Ascending aorta (tissue), 2 donors: ENCODE measurements around the gene KRTAP5-4. TPM values are rescaled to one million over a fixed set of nuclear protein-coding genes. Genes with fewer than 3 reads are reported as not detected.

Source experiments
- DNase-seq, 2 donors: peaks; one replicate each; pipeline ENCODE4 v3.0.0-alpha.2; 2019; ENCODE audit warnings: low spot score in 2 of 2
- H3K27ac ChIP-seq, 2 donors: fragments of 200-600 bp; sonication (generic); one replicate each; pipeline ENCODE4 v1.5.1; 2016 to 2017; ENCODE audit warnings: mild to moderate bottlenecking in 1 of 2
- H3K27me3 ChIP-seq: fragments of 200-600 bp; sonication (generic); one replicate; pipeline ENCODE4 v1.5.1; 2017
- H3K36me3 ChIP-seq, 2 donors: fragments of 200-600 bp; sonication (generic); one replicate each; pipeline ENCODE4 v1.5.1; 2016
- H3K4me1 ChIP-seq, 2 donors: fragments of 200-600 bp; sonication (generic); one replicate each; pipeline ENCODE4 v1.5.1; 2016 to 2017; ENCODE audit warnings: mild to moderate bottlenecking in 1 of 2
- H3K4me3 ChIP-seq, 2 donors: fragments of 200-600 bp; sonication (generic); one replicate each; pipeline ENCODE4 v1.5.1; 2016 to 2017; ENCODE audit warnings: mild to moderate bottlenecking in 1 of 2
- H3K9me3 ChIP-seq, 2 donors: fragments of 200-600 bp; sonication (generic); one replicate each; pipeline ENCODE4 v1.5.1; 2016
- CTCF ChIP-seq, 3 experiments: fragments of 200-600 bp in 2 of 3; fragments of 450-650 bp in 1 of 3; sonication (generic) in 2 of 3; IDR thresholded peaks; one replicate each; pipeline ENCODE4 v1.5.1; 2016 to 2019; ENCODE audit warnings: antibody characterized with exemption in 3 of 3, mild to moderate bottlenecking in 1 of 3, moderate library complexity in 1 of 3
- intact Hi-C: fragments of 100-400 bp; cut with DNase I; formaldehyde crosslinking; loops from one replicate; pipeline ENCODE4 v1.15.1; 2023
- total RNA-seq: library from RNA; depleted of rRNA; stranded (reverse); fragments of >200 nt; gene quantifications from one replicate; pipeline ENCODE4 v1.1.0, GENCODE V29; 2016

KRTAP5-4 gene
- total RNA-seq, 1 donor from 2014 or later: not detected

- Histone ChIP-seq H3K4me3 (no peak overlapping the region), H3K27me3 (no peaks in the 10 kb centered on the region), H3K4me1 (no peaks in the 10 kb centered on the region), H3K9me3 (no peaks in the 10 kb centered on the region), H3K36me3 (no peaks in the 10 kb centered on the region), H3K27ac (no peak overlapping the region)
- intact Hi-C loops: no loop called here
- no peak for TF ChIP-seq CTCF (IDR thresholded peaks at IDR 0.05)
- no peak for DNase-seq
Observed at GRCh38 chr11:1659506-1659905, 37.6 kb upstream of the KRTAP5-4 start.

- intact Hi-C loops: no loop called here
Observed at GRCh38 chr11:1656670-1657069, 34.7 kb upstream of the KRTAP5-4 start.

GRCh38 chr11:1656061-1656441 is 34.1 kb upstream of the KRTAP5-4 start:
- DNase-seq: peak in 1 of 2 donors; percentile 47
- no peak for TF ChIP-seq CTCF (IDR thresholded peaks at IDR 0.05)
- H3K27me3 ChIP-seq: no peaks in the 10 kb centered on the region
- H3K36me3 ChIP-seq: no peaks in the 10 kb centered on the region
- intact Hi-C loops: no loop called here
- no peak overlapping the region for H3K27ac ChIP-seq
- no peak overlapping the region for H3K4me3 ChIP-seq
- no peaks in the 10 kb centered on the region for H3K9me3 ChIP-seq
- H3K4me1 ChIP-seq: no peaks in the 10 kb centered on the region

More at GRCh38 chr11:1656670-1657069, 34.7 kb upstream of the KRTAP5-4 start:
- Histone ChIP-seq H3K4me1 (no peaks in the 10 kb centered on the region), H3K27ac (no peak overlapping the region), H3K27me3 (no peaks in the 10 kb centered on the region), H3K9me3 (no peaks in the 10 kb centered on the region), H3K36me3 (no peaks in the 10 kb centered on the region), H3K4me3 (no peak overlapping the region)
- TF ChIP-seq CTCF (IDR thresholded peaks at IDR 0.05): no peak
- peak in 1 of 2 donors; percentile 11 for DNase-seq

- Histone ChIP-seq H3K4me1 (no peaks in the 10 kb centered on the region), H3K27me3 (no peaks in the 10 kb centered on the region), H3K36me3 (no peaks in the 10 kb centered on the region), H3K4me3 (no peak overlapping the region), H3K27ac (no peak overlapping the region), H3K9me3 (no peaks in the 10 kb centered on the region)
- intact Hi-C loops: no loop called here
- TF ChIP-seq CTCF (IDR thresholded peaks at IDR 0.05): no peak
- peak in 1 of 2 donors; percentile 59 for DNase-seq
Observed at GRCh38 chr11:1655168-1656060, 33.5 kb upstream of the KRTAP5-4 start.

DNA sequence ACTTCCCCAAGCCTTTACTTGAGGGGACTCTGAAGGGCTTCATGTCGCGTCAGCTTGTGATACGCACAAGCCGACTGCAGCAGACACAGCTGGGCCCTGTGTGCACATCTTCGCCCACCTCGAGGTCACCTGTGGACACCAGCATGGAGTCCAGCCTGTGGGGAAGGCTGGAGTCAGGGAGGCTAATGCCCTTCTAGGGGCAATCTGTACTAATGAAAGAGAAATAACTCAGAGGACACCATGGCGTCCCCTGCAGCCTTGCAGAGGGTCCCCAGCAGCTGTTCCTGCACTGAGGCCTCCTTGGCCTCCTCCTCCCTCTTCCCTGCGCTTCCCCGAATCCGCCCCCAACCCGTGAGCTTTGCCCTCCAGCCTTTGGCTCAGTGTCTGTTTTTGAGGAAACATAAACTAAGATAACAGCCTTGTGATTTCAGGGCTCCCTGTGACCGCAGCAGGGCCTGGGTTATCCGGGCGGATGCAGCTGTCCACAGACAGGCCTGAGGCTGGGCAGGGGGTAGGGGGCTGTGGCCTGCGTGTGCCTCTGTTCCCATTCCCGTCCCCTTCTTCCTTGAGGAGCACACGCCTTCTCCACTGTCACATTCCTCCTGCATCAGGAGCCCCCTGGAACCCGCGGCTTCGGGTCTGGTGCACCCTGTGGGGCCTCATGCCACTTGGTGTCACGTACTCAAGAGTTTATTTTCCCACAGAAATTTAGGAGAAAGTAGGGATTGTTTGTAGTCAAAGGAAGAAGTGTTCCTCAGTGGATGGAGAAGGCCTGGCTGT is 32.6 kb upstream of the KRTAP5-4 start:
- TF ChIP-seq CTCF (IDR thresholded peaks at IDR 0.05): no peak
- no peaks in the 10 kb centered on the region for H3K36me3 ChIP-seq
- intact Hi-C loops: no loop called here

More for the DNA sequence above, 32.6 kb upstream of the KRTAP5-4 start:
- Histone ChIP-seq H3K9me3 (no peaks in the 10 kb centered on the region), H3K4me1 (no peaks in the 10 kb centered on the region), H3K27me3 (no peaks in the 10 kb centered on the region), H3K4me3 (no peak overlapping the region), H3K27ac (no peak overlapping the region)
- DNase-seq: peak in 1 of 2 donors; percentile 53
